Smooth muscle cell (in vitro differentiated cells): Measurements from ENCODE around the gene CEP112. TPM values are rescaled to one million over a fixed set of nuclear protein-coding genes. Genes with fewer than 3 reads are reported as not detected.

Experiments used
- DNase-seq: peaks from one replicate; lab custom pipeline; 2025; ENCODE audit not compliant: unreplicated experiment; lab: John Stamatoyannopoulos, UW
- H2AFZ ChIP-seq: fragments of 200-600 bp; sonication (generic); 2 replicates; pipeline ENCODE4 v1.6.0; 2016; ENCODE audit warnings: antibody characterized with exemption, low read depth, mild to moderate bottlenecking
- H3F3A ChIP-seq: fragments of 200-600 bp; sonication (generic); 2 replicates; pipeline ENCODE4 v1.6.0; 2017; ENCODE audit warnings: antibody characterized with exemption, low read depth
- H3K27ac ChIP-seq: fragments of 200-600 bp; sonication (generic); 2 replicates; pipeline ENCODE4 v1.5.1; 2016; ENCODE audit warnings: low read depth, mild to moderate bottlenecking
- H3K27me3 ChIP-seq: fragments of 200-600 bp; sonication (generic); 2 replicates; pipeline ENCODE4 v1.6.1; 2016; ENCODE audit warnings: low read depth, mild to moderate bottlenecking
- H3K36me3 ChIP-seq: fragments of 200-600 bp; sonication (generic); 2 replicates; pipeline ENCODE4 v1.5.1; 2016; ENCODE audit warnings: low read depth
- H3K4me1 ChIP-seq: fragments of 200-600 bp; sonication (generic); 2 replicates; pipeline ENCODE4 v1.5.1; 2016; ENCODE audit warnings: low read depth
- H3K4me2 ChIP-seq: fragments of 200-600 bp; sonication (generic); 2 replicates; pipeline ENCODE4 v1.6.0; 2016; ENCODE audit warnings: mild to moderate bottlenecking
- H3K4me3 ChIP-seq: fragments of 200-600 bp; sonication (generic); 2 replicates; pipeline ENCODE4 v1.5.1; 2016; ENCODE audit warnings: mild to moderate bottlenecking
- H3K79me2 ChIP-seq: fragments of 200-600 bp; sonication (generic); 2 replicates; pipeline ENCODE4 v1.6.0; 2016; ENCODE audit warnings: low read depth, mild to moderate bottlenecking
- H3K9ac ChIP-seq: fragments of 200-600 bp; sonication (generic); 2 replicates; pipeline ENCODE4 v1.6.0; 2016; ENCODE audit warnings: low read depth
- H3K9me3 ChIP-seq: fragments of 200-600 bp; sonication (generic); replicated peaks from 2 replicates; pipeline ENCODE4 v1.5.1; 2016; ENCODE audit warnings: low read depth
- H4K20me1 ChIP-seq: fragments of 200-600 bp; sonication (generic); 2 replicates; pipeline ENCODE4 v1.6.0; 2016; ENCODE audit warnings: low read depth
- CTCF ChIP-seq: fragments of 200-600 bp; sonication (generic); IDR thresholded peaks from 2 replicates; pipeline ENCODE4 v1.5.1; 2017; ENCODE audit warnings: borderline replicate concordance, mild to moderate bottlenecking, antibody characterized with exemption; ENCODE audit not compliant: insufficient read depth, poor library complexity, severe bottlenecking
- WGBS: methylation state at CpG from one replicate; pipeline ENCODE4 v1.1.7; 2016; ENCODE audit warnings: low lambda C conversion rate; 5-methylcytosine and 5-hydroxymethylcytosine counted together
- polyA plus RNA-seq: library from polyadenylated mRNA; unstranded; fragments of >200 nt; fragmentation: Nextera tagmentation; extraction: Ambion mirVana; gene quantifications from 2 replicates; pipeline ENCODE4 v1.2.1, GENCODE V29; 2016
- total RNA-seq: library from RNA; depleted of rRNA; stranded (reverse); fragments of >200 nt; gene quantifications from 2 replicates; pipeline ENCODE4 v1.2.3, GENCODE V29; 2014

Gene CEP112
- total and polyA plus RNA-seq, 2 experiments from 2014 or later = 8.3 to 9.9 TPM

- Histone ChIP-seq H3K36me3 (peaks cover 11% of the 10 kb centered on the region), H3K79me2 (peaks cover 23% of the 10 kb centered on the region), H2AFZ (no peak overlapping the region), H3K9me3 (no peaks in the 10 kb centered on the region), H3K4me2 (no peak overlapping the region), H3K4me3 (no peak overlapping the region), H3K27ac (no peak overlapping the region), H3F3A (no peaks in the 10 kb centered on the region), H3K27me3 (no peaks in the 10 kb centered on the region), H4K20me1 (peaks cover 18% of the 10 kb centered on the region), H3K9ac (no peak overlapping the region), H3K4me1 (no peaks in the 10 kb centered on the region)
- 100% methylated on average over 1 of the region's 1 CpG for WGBS
- no peak for TF ChIP-seq CTCF
- no peak for DNase-seq
These were observed 7.5 kb downstream of the CEP112 start for GRCh38 chr17:66184392-66184791.

GRCh38 chr17:66183529-66183928 lies 8.4 kb downstream of the CEP112 start:
- Histone ChIP-seq H3K27me3 (no peaks in the 10 kb centered on the region), H4K20me1 (peaks cover 10% of the 10 kb centered on the region), H3K4me2 (no peak overlapping the region), H3K9ac (no peak overlapping the region), H3K27ac (no peak overlapping the region), H3K9me3 (no peaks in the 10 kb centered on the region), H3K4me1 (no peaks in the 10 kb centered on the region), H3F3A (no peaks in the 10 kb centered on the region), H3K4me3 (no peak overlapping the region), H2AFZ (no peak overlapping the region), H3K36me3 (peaks cover 11% of the 10 kb centered on the region), H3K79me2 (peaks cover 15% of the 10 kb centered on the region)
- TF ChIP-seq CTCF = no peak
- no peak for DNase-seq

DNA sequence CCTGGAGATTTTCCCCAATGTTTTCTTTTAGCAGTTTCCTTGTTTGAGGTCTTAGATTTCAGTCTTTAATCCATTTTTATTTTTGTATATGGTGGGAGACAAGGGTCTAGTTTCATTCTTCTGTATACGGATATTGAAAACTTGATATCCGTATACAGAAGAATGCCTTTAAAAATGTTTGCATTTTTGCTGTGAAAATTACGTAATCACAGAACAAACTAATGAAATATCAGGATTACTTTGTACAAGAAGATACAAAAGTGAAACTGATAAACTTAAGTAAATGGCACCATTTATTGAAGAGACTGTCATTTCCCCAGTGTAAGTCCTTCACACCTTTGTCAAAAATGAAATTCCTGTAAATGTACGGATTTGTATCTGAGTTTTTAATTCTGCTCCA lies 13.3 kb downstream of the CEP112 start:
- WGBS = 98% methylated on average over 4 of the region's 4 CpGs
- no peaks in the 10 kb centered on the region for H3K4me1 ChIP-seq
- H2AFZ ChIP-seq = no peak overlapping the region
- H3K9me3 ChIP-seq = no peaks in the 10 kb centered on the region
- H3K36me3 ChIP-seq = peaks cover 20% of the 10 kb centered on the region
- H3K4me2 ChIP-seq = no peak overlapping the region
- DNase-seq = no peak
- no peaks in the 10 kb centered on the region for H3K79me2 ChIP-seq
- TF ChIP-seq CTCF = no peak
- no peak overlapping the region for H3K27ac ChIP-seq
- no peak overlapping the region for H3K9ac ChIP-seq
- H3F3A ChIP-seq = no peaks in the 10 kb centered on the region
- no peak overlapping the region for H3K4me3 ChIP-seq
- H3K27me3 ChIP-seq = no peaks in the 10 kb centered on the region
- H4K20me1 ChIP-seq = no peaks in the 10 kb centered on the region

- H3K27me3 ChIP-seq = no peaks in the 10 kb centered on the region
- no peaks in the 10 kb centered on the region for H3K9me3 ChIP-seq
- no peak overlapping the region for H3K4me2 ChIP-seq
- no peaks in the 10 kb centered on the region for H3K4me1 ChIP-seq
- H4K20me1 ChIP-seq = no peaks in the 10 kb centered on the region
- no peak overlapping the region for H3K27ac ChIP-seq
- no peaks in the 10 kb centered on the region for H3F3A ChIP-seq
- H3K36me3 ChIP-seq = peaks cover 13% of the 10 kb centered on the region
- TF ChIP-seq CTCF = no peak
- no peak overlapping the region for H2AFZ ChIP-seq
- no peak for DNase-seq
- H3K9ac ChIP-seq = no peak overlapping the region
- no peaks in the 10 kb centered on the region for H3K79me2 ChIP-seq
- H3K4me3 ChIP-seq = no peak overlapping the region
These were observed 14.9 kb downstream of the CEP112 start for GRCh38 chr17:66177048-66177447.
